Endothelial cell of umbilical vein (primary cell): ENCODE data around the gene CDKN2D. TPM values are rescaled to one million over a fixed set of nuclear protein-coding genes. Genes with fewer than 3 reads are reported as not detected.

Experiments used
- BruUV-seq: library from RNA; stranded (reverse); fragments of 400-500 nt; replicated peaks from 2 replicates; lab custom pipeline; 2021; lab: Mats Ljungman, UMichigan
- CTCF ChIA-PET: fragments of 300-600, 350-600 bp; sonication (Branson Sonifier 250); formaldehyde crosslinking; loops from one replicate; lab custom pipeline; 2021; ENCODE audit warnings: antibody characterized with exemption, inconsistent platforms; lab: Charles Lee
- POLR2A ChIA-PET: fragments of 300-600, 350-600 bp; sonication (Branson Sonifier 250); formaldehyde crosslinking; loops from one replicate; lab custom pipeline; 2021; ENCODE audit warnings: antibody characterized with exemption, inconsistent platforms; lab: Charles Lee
- DNase-seq: peaks from one replicate; pipeline ENCODE4 v3.0.0-alpha.2; 2011; ENCODE audit warnings: low read depth, low spot score
- FAIRE-seq: peaks from 2 replicates; lab custom pipeline; 2011; peaks lifted over from hg19 to GRCh38; lab: Jason Lieb, UNC
- H2AFZ ChIP-seq: 2 replicates; pipeline ENCODE4 v1.6.0; 2012; ENCODE audit warnings: low read depth, low read length, control low read depth, inconsistent platforms
- H3K27ac ChIP-seq: 2 replicates; pipeline ENCODE4 v1.5.1; 2011; ENCODE audit warnings: low read depth, mild to moderate bottlenecking, control low read depth, low read length, moderate library complexity; ENCODE audit not compliant: insufficient read depth
- H3K27me3 ChIP-seq, 2 experiments: 2 replicates each; pipeline versions ENCODE4 v1.6.0 to v1.6.1; 2011; ENCODE audit warnings: low read length in 2 of 2, mixed read lengths in 1 of 2; ENCODE audit not compliant: control insufficient read depth in 2 of 2, insufficient read depth in 2 of 2
- H3K36me3 ChIP-seq, 2 experiments: 2 replicates in 1 of 2; 3 replicates in 1 of 2; pipeline ENCODE4 v1.5.1; 2011; ENCODE audit warnings: low read length in 2 of 2, mild to moderate bottlenecking in 1 of 2, moderate library complexity in 1 of 2; ENCODE audit not compliant: control insufficient read depth in 2 of 2, insufficient read depth in 2 of 2; ENCODE audit errors: extremely low read depth in 1 of 2
- H3K4me1 ChIP-seq: 3 replicates; pipeline ENCODE4 v1.5.1; 2011; ENCODE audit warnings: mild to moderate bottlenecking, low read length; ENCODE audit not compliant: control insufficient read depth, insufficient read depth; ENCODE audit errors: extremely low read depth
- H3K4me2 ChIP-seq: 2 replicates; pipeline ENCODE4 v1.6.1; 2011; ENCODE audit warnings: low read length, control low read depth, mixed read lengths; ENCODE audit not compliant: insufficient read depth
- H3K4me3 ChIP-seq, 3 experiments: fragments of 200-600 bp in 1 of 3; sonication (generic), shearing (Covaris generic) in 1 of 3; replicated peaks in 1 of 3; 2 replicates each; pipeline ENCODE4 v1.5.1; 2011 to 2016; ENCODE audit warnings: control low read depth in 3 of 3, low read length in 3 of 3, mild to moderate bottlenecking in 2 of 3, inconsistent platforms in 1 of 3, low read depth in 1 of 3, moderate library complexity in 1 of 3; ENCODE audit not compliant: insufficient read depth in 1 of 3
- H3K79me2 ChIP-seq: 2 replicates; pipeline ENCODE4 v1.6.0; 2012; ENCODE audit warnings: low read length, inconsistent platforms; ENCODE audit not compliant: control insufficient read depth, insufficient read depth
- H3K9ac ChIP-seq: replicated peaks from 2 replicates; pipeline ENCODE3; 2011; ENCODE audit warnings: low read length, control low read depth; ENCODE audit not compliant: insufficient read depth; ENCODE audit errors: extremely low read depth
- H3K9me1 ChIP-seq: replicated peaks from 3 replicates; pipeline ENCODE4 v1.6.0; 2011; ENCODE audit warnings: mild to moderate bottlenecking, low read length; ENCODE audit not compliant: control insufficient read depth, insufficient read depth; ENCODE audit errors: extremely low read depth
- H3K9me3 ChIP-seq: replicated peaks from 2 replicates; pipeline ENCODE4 v1.5.1; 2012; ENCODE audit warnings: low read length, inconsistent platforms; ENCODE audit not compliant: control insufficient read depth, insufficient read depth
- H4K20me1 ChIP-seq: replicated peaks from 2 replicates; pipeline ENCODE3; 2011; ENCODE audit warnings: mild to moderate bottlenecking, low read length; ENCODE audit not compliant: control insufficient read depth, insufficient read depth; ENCODE audit errors: extremely low read depth
- EZH2 ChIP-seq: IDR thresholded peaks from 2 replicates; pipeline ENCODE4 v1.6.1; 2012; ENCODE audit warnings: borderline replicate concordance, low read depth, mild to moderate bottlenecking, moderate library complexity, low read length, inconsistent platforms; ENCODE audit not compliant: severe bottlenecking
- FOS ChIP-seq: IDR thresholded peaks from 2 replicates; pipeline ENCODE4 v1.6.1; 2011; ENCODE audit warnings: mild to moderate bottlenecking, low read length, moderate library complexity, borderline replicate concordance; ENCODE audit not compliant: insufficient read depth
- GATA2 ChIP-seq: IDR thresholded peaks from 2 replicates; pipeline ENCODE4 v1.7.0; 2011; ENCODE audit warnings: low read depth, mild to moderate bottlenecking, moderate library complexity, mixed read lengths, low read length; ENCODE audit not compliant: insufficient read length, insufficient read depth
- JUN ChIP-seq: IDR thresholded peaks from 2 replicates; pipeline ENCODE4 v1.6.1; 2011; ENCODE audit warnings: borderline replicate concordance, low read depth; ENCODE audit not compliant: insufficient read length, insufficient read depth
- MYC ChIP-seq: IDR thresholded peaks from one replicate; pipeline ENCODE4 v1.6.1; 2011; ENCODE audit warnings: mild to moderate bottlenecking, low read depth, low read length
- POLR2A ChIP-seq: IDR thresholded peaks from 2 replicates; pipeline ENCODE4 v1.6.1; 2012; ENCODE audit warnings: low read depth, mild to moderate bottlenecking, control low read depth, low read length
- POLR2AphosphoS5 ChIP-seq: IDR thresholded peaks from 2 replicates; pipeline ENCODE4 v1.6.1; 2012; ENCODE audit warnings: low read depth, mild to moderate bottlenecking, control low read depth, low read length, moderate library complexity; ENCODE audit not compliant: insufficient read depth
- dilution Hi-C: fragments of 300-500 bp; cut with MboI; formaldehyde crosslinking; loops from one replicate; pipeline ENCODE4 v1.15.0; 2019; ENCODE audit warnings: low sequenced_read_pairs; ENCODE audit not compliant: extremely low pct_ligation_motif_present
- intact Hi-C: fragments of 100-400 bp; cut with micrococcal nuclease; formaldehyde crosslinking; loops from one replicate; pipeline ENCODE4 v1.10.0; 2022
- polyA plus RNA-seq, 4 experiments: library from polyadenylated mRNA; depleted of rRNA in 3 of 4; stranded (reverse) in 3 of 4; unstranded in 1 of 4; fragments of >200 nt; gene quantifications; 2 replicates each; pipeline versions ENCODE4 v1.2.1 to v1.2.3, GENCODE V29; 2011 to 2012; ENCODE audit warnings: missing spikeins in 1 of 4
- total RNA-seq: library from RNA; stranded (reverse); gene quantifications from 2 replicates; pipeline ENCODE4 v1.2.3, GENCODE V29; 2021
- TF ChIP-seq, protein P1 (sequence below), 2 donors: IDR thresholded peaks; 1 replicate in 1 of 2; 2 replicates in 1 of 2; pipeline ENCODE4 v1.5.1; 2011; ENCODE audit warnings: low read length in 2 of 2, mild to moderate bottlenecking in 2 of 2, moderate library complexity in 2 of 2, control low read depth in 1 of 2, inconsistent platforms in 1 of 2, low read depth in 1 of 2; ENCODE audit not compliant: insufficient read depth in 1 of 2; ENCODE audit errors: extremely low read depth in 1 of 2
- TF ChIP-seq, protein P2 (sequence below): IDR thresholded peaks from 2 replicates; pipeline ENCODE4 v1.6.1; 2011; ENCODE audit not compliant: insufficient read depth, insufficient read length

The CDKN2D gene
- total and polyA plus RNA-seq, 2 donors (not counting 3 experiments of a cell fraction or from before 2014, with no cell fraction given): 5.9 to 9.8 TPM

DNA sequence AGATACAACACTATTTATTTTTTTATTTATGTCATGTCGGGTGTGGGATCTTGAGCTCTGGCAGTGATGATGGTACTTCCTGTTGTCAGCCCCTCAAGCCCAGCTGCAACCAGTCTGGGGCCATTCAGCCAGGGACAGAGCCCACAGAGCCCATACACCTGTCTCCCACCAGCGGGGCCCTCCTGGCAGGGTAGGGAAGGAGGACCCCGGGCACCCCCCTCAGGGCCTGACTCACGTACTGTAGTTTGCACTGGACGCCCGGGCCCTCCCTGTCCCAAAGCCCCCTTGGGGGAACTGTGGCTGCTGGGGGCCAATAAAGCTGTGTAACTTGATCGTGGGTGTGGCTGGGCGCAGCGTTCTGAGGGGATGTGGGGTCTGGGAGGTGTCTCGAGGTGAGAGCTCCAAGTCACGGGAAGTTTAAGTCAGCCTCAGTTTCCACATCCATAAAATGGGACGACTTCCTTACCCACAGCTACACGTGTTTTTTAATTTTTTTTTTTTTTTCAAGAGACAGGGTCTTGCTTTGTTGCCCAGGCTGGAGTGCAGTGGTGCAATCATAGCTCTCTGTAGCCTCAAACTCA, 15.6 kb downstream of the CDKN2D start:
- dilution Hi-C loops (no loop called here), intact Hi-C loops (no loop called here)
- Histone ChIP-seq H4K20me1 (no peaks in the 10 kb centered on the region), H3K4me1 (no peaks in the 10 kb centered on the region), H3K79me2 (no peaks in the 10 kb centered on the region), H3K9me1 (no peaks in the 10 kb centered on the region), H3K4me2 (no peak overlapping the region), H3K4me3 (no peak overlapping the region), H3K9ac (no peak overlapping the region), H3K9me3 (no peaks in the 10 kb centered on the region), H2AFZ (no peak overlapping the region), H3K36me3 (peaks cover 7 to 46% of the 10 kb centered on the region in 2 experiments), H3K27ac (no peak overlapping the region), H3K27me3 (no peaks in the 10 kb centered on the region)
- TF ChIP-seq, protein P1, sequence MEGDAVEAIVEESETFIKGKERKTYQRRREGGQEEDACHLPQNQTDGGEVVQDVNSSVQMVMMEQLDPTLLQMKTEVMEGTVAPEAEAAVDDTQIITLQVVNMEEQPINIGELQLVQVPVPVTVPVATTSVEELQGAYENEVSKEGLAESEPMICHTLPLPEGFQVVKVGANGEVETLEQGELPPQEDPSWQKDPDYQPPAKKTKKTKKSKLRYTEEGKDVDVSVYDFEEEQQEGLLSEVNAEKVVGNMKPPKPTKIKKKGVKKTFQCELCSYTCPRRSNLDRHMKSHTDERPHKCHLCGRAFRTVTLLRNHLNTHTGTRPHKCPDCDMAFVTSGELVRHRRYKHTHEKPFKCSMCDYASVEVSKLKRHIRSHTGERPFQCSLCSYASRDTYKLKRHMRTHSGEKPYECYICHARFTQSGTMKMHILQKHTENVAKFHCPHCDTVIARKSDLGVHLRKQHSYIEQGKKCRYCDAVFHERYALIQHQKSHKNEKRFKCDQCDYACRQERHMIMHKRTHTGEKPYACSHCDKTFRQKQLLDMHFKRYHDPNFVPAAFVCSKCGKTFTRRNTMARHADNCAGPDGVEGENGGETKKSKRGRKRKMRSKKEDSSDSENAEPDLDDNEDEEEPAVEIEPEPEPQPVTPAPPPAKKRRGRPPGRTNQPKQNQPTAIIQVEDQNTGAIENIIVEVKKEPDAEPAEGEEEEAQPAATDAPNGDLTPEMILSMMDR (IDR thresholded peaks at IDR 0.05; ENCODE audit: extremely low read depth in 1 of 2, insufficient read depth in 1 of 2, low read depth in 1 of 2, low read length in 2 of 2): no peak
- TF ChIP-seq POLR2AphosphoS5 (no peak), JUN (no peak), GATA2 (no peak), FOS (no peak), EZH2 (no peak), MYC (no peak), POLR2A (no peak)
- TF ChIP-seq, protein P2, sequence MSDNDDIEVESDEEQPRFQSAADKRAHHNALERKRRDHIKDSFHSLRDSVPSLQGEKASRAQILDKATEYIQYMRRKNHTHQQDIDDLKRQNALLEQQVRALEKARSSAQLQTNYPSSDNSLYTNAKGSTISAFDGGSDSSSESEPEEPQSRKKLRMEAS: no peak
- no peak for DNase-seq
- ChIA-PET POLR2A (no interaction called here), CTCF (interaction anchor here (0.9 to 2.4 kb wide), 8 partner anchors 12 to 146 kb away, joined by 3 to 8 read pairs (median 4); partner anchors contain the start of genes KRI1 and S1PR5)
- no TSS peak for BruUV-seq
- FAIRE-seq: no peak
